Forelimb muscle (tissue), 1 donor: ENCODE data around the gene UBL4A. TPM values are rescaled to one million over a fixed set of nuclear protein-coding genes. Genes with fewer than 3 reads are reported as not detected.

Experiments
- DNase-seq: peaks from one replicate; pipeline ENCODE4 v3.0.0-alpha.2; 2013; ENCODE audit warnings: low read depth
- polyA plus RNA-seq: library from polyadenylated mRNA; unstranded; fragments of 120-200 nt; gene quantifications from one replicate; pipeline ENCODE4 v1.2.1, GENCODE V29; 2013; ENCODE audit not compliant: insufficient read length

The UBL4A gene
- polyA plus RNA-seq, 1 donor = 23.2 TPM

GRCh38 chrX:154482786-154483185 is 3.6 kb downstream of the UBL4A start:
- no peak for DNase-seq

GRCh38 chrX:154481911-154482601 is 4.4 kb downstream of the UBL4A start:
- DNase-seq = no peak

- DNase-seq = no peak
Measured at GRCh38 chrX:154481195-154481594, 5.2 kb downstream of the UBL4A start.

- DNase-seq = no peak
Measured at GRCh38 chrX:154478728-154479622, 7.4 kb downstream of the UBL4A start, which contains the start of gene LAGE3. LAGE3 (minus strand) TSS chrX:154479281; CDS start chrX:154478915, 366 bp downstream.

- no peak for DNase-seq
Measured at GRCh38 chrX:154477891-154478477, 8.4 kb downstream of the UBL4A start.

GRCh38 chrX:154476821-154477220 is 9.6 kb downstream of the UBL4A start:
- DNase-seq = no peak

GRCh38 chrX:154473683-154474082 is 12.7 kb downstream of the UBL4A start:
- DNase-seq = no peak

GRCh38 chrX:154472685-154473632 is 13.5 kb downstream of the UBL4A start:
- DNase-seq = no peak

GRCh38 chrX:154471839-154472684 is 14.4 kb downstream of the UBL4A start:
- no peak for DNase-seq

GRCh38 chrX:154470914-154471568 is 15.4 kb downstream of the UBL4A start:
- DNase-seq = no peak

- DNase-seq = no peak
Measured at GRCh38 chrX:154470434-154470833, 16.0 kb downstream of the UBL4A start.

- DNase-seq = no peak
Measured at GRCh38 chrX:154469880-154470279, 16.5 kb downstream of the UBL4A start.

- no peak for DNase-seq
Measured at GRCh38 chrX:154469114-154469513, 17.3 kb downstream of the UBL4A start.

- DNase-seq = no peak
Measured at GRCh38 chrX:154468217-154468616, 18.2 kb downstream of the UBL4A start.

GRCh38 chrX:154467556-154467955 is 18.9 kb downstream of the UBL4A start:
- DNase-seq = no peak

GRCh38 chrX:154466907-154467306 is 19.5 kb downstream of the UBL4A start:
- DNase-seq = no peak

- no peak for DNase-seq
Measured at GRCh38 chrX:154466036-154466435, 20.4 kb downstream of the UBL4A start.

- DNase-seq = no peak
Measured at GRCh38 chrX:154465601-154466000, 20.8 kb downstream of the UBL4A start.

- no peak for DNase-seq
Measured at GRCh38 chrX:154464806-154465365, 21.5 kb downstream of the UBL4A start.
